HuH-7.5 (cell line): ENCODE measurements around the gene RAB36.

Experiments
- DNase-seq: peaks from one replicate; pipeline ENCODE4 v3.0.0; 2011; ENCODE audit warnings: low spot score

The RAB36 gene

GRCh38 chr22:23206915-23207314, 61.6 kb downstream of the RAB36 start:
- DNase-seq: no peak

GRCh38 chr22:23207729-23208393, 62.6 kb downstream of the RAB36 start:
- DNase-seq: no peak

GRCh38 chr22:23210428-23211170, 65.3 kb downstream of the RAB36 start:
- DNase-seq: no peak

GRCh38 chr22:23211622-23212021, 66.3 kb downstream of the RAB36 start:
- no peak for DNase-seq

GRCh38 chr22:23212061-23213021, 67.1 kb downstream of the RAB36 start:
- DNase-seq: no peak

- no peak for DNase-seq
Measured at GRCh38 chr22:23213022-23213555, 67.8 kb downstream of the RAB36 start.

DNA sequence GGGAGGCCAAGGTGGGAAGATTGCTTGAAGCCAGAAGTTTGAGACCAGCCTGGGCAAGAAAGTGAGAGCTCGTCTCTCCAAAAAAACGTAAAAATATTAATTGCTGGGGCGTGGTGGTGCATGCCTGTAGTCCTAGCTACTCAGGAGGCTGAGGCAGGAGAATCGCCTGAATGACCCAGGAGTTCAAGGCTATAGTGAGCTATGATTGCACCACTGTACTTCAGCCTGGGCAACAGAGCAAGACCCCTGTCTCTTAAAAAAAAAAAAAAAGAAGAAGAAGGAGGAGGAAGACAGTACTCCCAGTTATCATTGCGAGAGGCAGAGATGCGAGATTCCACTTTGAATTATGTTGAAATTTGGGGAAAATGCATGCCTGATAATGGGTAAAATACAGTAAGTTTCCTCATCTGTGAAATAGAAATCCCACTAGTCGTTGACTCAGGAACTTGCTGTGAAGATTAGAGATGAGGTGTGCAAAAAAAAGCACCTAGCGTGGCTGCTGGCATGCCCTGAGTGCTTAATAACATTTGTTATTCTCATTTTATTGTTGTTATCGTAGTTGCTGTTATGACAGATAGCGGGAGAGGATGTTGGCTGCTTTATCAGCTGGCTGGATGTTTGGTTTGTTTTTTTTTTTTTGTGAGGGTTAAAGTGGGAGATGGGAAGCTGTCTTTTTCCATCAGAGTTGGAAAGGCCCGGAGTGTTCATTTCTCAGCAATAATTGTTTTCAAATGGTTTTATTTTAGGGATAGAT, 68.5 kb downstream of the RAB36 start:
- DNase-seq: no peak
